Measurements from ENCODE around the gene ITGAD. TPM values are rescaled to one million over a fixed set of nuclear protein-coding genes. Genes with fewer than 3 reads are reported as not detected.

Gene ITGAD
- total RNA-seq, 2 donors from 2014 or later = not detected

GRCh38 chr16:31380201-31380600 lies 12.9 kb upstream of the ITGAD start:
- H3K27me3 Mint-ChIP-seq = peaks cover 6% of the 10 kb centered on the region
- no peaks in the 10 kb centered on the region for H3K9me3 Mint-ChIP-seq
- H3K36me3 Mint-ChIP-seq (ENCODE audit: low read depth) = no peaks in the 10 kb centered on the region
- H3K4me1 Mint-ChIP-seq = peaks cover 3% of the 10 kb centered on the region
- no peak overlapping the region for H3K27ac Mint-ChIP-seq
- no peak overlapping the region for H3K4me3 Mint-ChIP-seq
- no peak for ATAC-seq (replicated peaks)

- Mint-ChIP-seq H3K27me3 (peaks cover 6% of the 10 kb centered on the region), H3K36me3 (ENCODE audit: low read depth) (no peaks in the 10 kb centered on the region), H3K9me3 (no peaks in the 10 kb centered on the region), H3K27ac (no peak overlapping the region), H3K4me1 (peaks cover 14% of the 10 kb centered on the region), H3K4me3 (no peak overlapping the region)
- peak; percentile 40 for ATAC-seq (replicated peaks)
These were observed 10.5 kb upstream of the ITGAD start for GRCh38 chr16:31382485-31383161.

- Mint-ChIP-seq H3K4me3 (peak overlapping the region; percentile 27), H3K36me3 (ENCODE audit: low read depth) (no peaks in the 10 kb centered on the region), H3K4me1 (peaks cover 14% of the 10 kb centered on the region), H3K27me3 (peaks cover 18% of the 10 kb centered on the region), H3K27ac (peak overlapping the region; percentile 65), H3K9me3 (no peaks in the 10 kb centered on the region)
- ATAC-seq (replicated peaks) = no peak
These were observed 7.5 kb upstream of the ITGAD start for GRCh38 chr16:31385680-31386079.

- ATAC-seq (replicated peaks) = peak; percentile 98
- Mint-ChIP-seq H3K4me1 (peaks cover 14% of the 10 kb centered on the region), H3K9me3 (no peaks in the 10 kb centered on the region), H3K27me3 (peaks cover 20% of the 10 kb centered on the region), H3K36me3 (ENCODE audit: low read depth) (no peaks in the 10 kb centered on the region), H3K27ac (peak overlapping the region; percentile 65), H3K4me3 (peak overlapping the region; percentile 48)
These were observed 6.8 kb upstream of the ITGAD start for GRCh38 chr16:31386157-31386984.

GRCh38 chr16:31388535-31388934 lies 4.6 kb upstream of the ITGAD start:
- H3K36me3 Mint-ChIP-seq (ENCODE audit: low read depth) = no peaks in the 10 kb centered on the region
- H3K27ac Mint-ChIP-seq = no peak overlapping the region
- no peak for ATAC-seq (replicated peaks)
- H3K9me3 Mint-ChIP-seq = no peaks in the 10 kb centered on the region
- peaks cover 11% of the 10 kb centered on the region for H3K4me1 Mint-ChIP-seq
- peaks cover 20% of the 10 kb centered on the region for H3K27me3 Mint-ChIP-seq
- H3K4me3 Mint-ChIP-seq = no peak overlapping the region

- no peaks in the 10 kb centered on the region for H3K9me3 Mint-ChIP-seq
- H3K4me3 Mint-ChIP-seq = no peak overlapping the region
- peaks cover 11% of the 10 kb centered on the region for H3K4me1 Mint-ChIP-seq
- ATAC-seq (replicated peaks) = no peak
- H3K27ac Mint-ChIP-seq = no peak overlapping the region
- H3K27me3 Mint-ChIP-seq = peaks cover 24% of the 10 kb centered on the region
- H3K36me3 Mint-ChIP-seq (ENCODE audit: low read depth) = no peaks in the 10 kb centered on the region
These were observed 2.6 kb upstream of the ITGAD start for GRCh38 chr16:31390504-31391041.

- Mint-ChIP-seq H3K4me1 (peaks cover 3% of the 10 kb centered on the region), H3K27me3 (peaks cover 12% of the 10 kb centered on the region), H3K4me3 (no peak overlapping the region), H3K36me3 (ENCODE audit: low read depth) (no peaks in the 10 kb centered on the region), H3K9me3 (peaks cover 5% of the 10 kb centered on the region), H3K27ac (no peak overlapping the region)
- no peak for ATAC-seq (replicated peaks)
These were observed 2.5 kb downstream of the ITGAD start for GRCh38 chr16:31395647-31396046.

GRCh38 chr16:31397096-31397660 lies 4.0 kb downstream of the ITGAD start:
- Mint-ChIP-seq H3K36me3 (ENCODE audit: low read depth) (no peaks in the 10 kb centered on the region), H3K9me3 (peaks cover 5% of the 10 kb centered on the region), H3K4me1 (peaks cover 3% of the 10 kb centered on the region), H3K27ac (no peak overlapping the region), H3K4me3 (no peak overlapping the region), H3K27me3 (peaks cover 10% of the 10 kb centered on the region)
- ATAC-seq (replicated peaks) = no peak

GRCh38 chr16:31397701-31398100 lies 4.6 kb downstream of the ITGAD start:
- Mint-ChIP-seq H3K4me3 (no peak overlapping the region), H3K9me3 (peaks cover 5% of the 10 kb centered on the region), H3K27me3 (peaks cover 10% of the 10 kb centered on the region), H3K36me3 (ENCODE audit: low read depth) (no peaks in the 10 kb centered on the region), H3K4me1 (peaks cover 3% of the 10 kb centered on the region), H3K27ac (no peak overlapping the region)
- no peak for ATAC-seq (replicated peaks)

- H3K36me3 Mint-ChIP-seq (ENCODE audit: low read depth) = no peaks in the 10 kb centered on the region
- H3K27me3 Mint-ChIP-seq = peaks cover 4% of the 10 kb centered on the region
- peaks cover 3% of the 10 kb centered on the region for H3K4me1 Mint-ChIP-seq
- H3K4me3 Mint-ChIP-seq = no peak overlapping the region
- no peak overlapping the region for H3K27ac Mint-ChIP-seq
- peaks cover 5% of the 10 kb centered on the region for H3K9me3 Mint-ChIP-seq
- peak; percentile 6 for ATAC-seq (replicated peaks)
These were observed 7.1 kb downstream of the ITGAD start for GRCh38 chr16:31400191-31400590.

- H3K4me3 Mint-ChIP-seq = no peak overlapping the region
- H3K36me3 Mint-ChIP-seq (ENCODE audit: low read depth) = no peaks in the 10 kb centered on the region
- H3K4me1 Mint-ChIP-seq = peaks cover 3% of the 10 kb centered on the region
- H3K27ac Mint-ChIP-seq = no peak overlapping the region
- H3K27me3 Mint-ChIP-seq = no peaks in the 10 kb centered on the region
- ATAC-seq (replicated peaks) = no peak
- H3K9me3 Mint-ChIP-seq = peaks cover 5% of the 10 kb centered on the region
These were observed 8.3 kb downstream of the ITGAD start for GRCh38 chr16:31401436-31401835.

- no peak overlapping the region for H3K4me3 Mint-ChIP-seq
- peaks cover 5% of the 10 kb centered on the region for H3K9me3 Mint-ChIP-seq
- peaks cover 3% of the 10 kb centered on the region for H3K4me1 Mint-ChIP-seq
- H3K27ac Mint-ChIP-seq = no peak overlapping the region
- H3K27me3 Mint-ChIP-seq = no peaks in the 10 kb centered on the region
- H3K36me3 Mint-ChIP-seq (ENCODE audit: low read depth) = no peaks in the 10 kb centered on the region
- ATAC-seq (replicated peaks) = no peak
These were observed 9.6 kb downstream of the ITGAD start for GRCh38 chr16:31402687-31403086.

GRCh38 chr16:31403590-31404352 lies 10.6 kb downstream of the ITGAD start:
- Mint-ChIP-seq H3K4me3 (no peak overlapping the region), H3K27ac (no peak overlapping the region), H3K9me3 (peaks cover 5% of the 10 kb centered on the region), H3K4me1 (peaks cover 3% of the 10 kb centered on the region), H3K27me3 (peaks cover 5% of the 10 kb centered on the region), H3K36me3 (ENCODE audit: low read depth) (no peaks in the 10 kb centered on the region)
- no peak for ATAC-seq (replicated peaks)

All from activated T-helper 17 cell treated with anti-CD3 and anti-CD28 coated beads, Interleukin-2, amount 50 U/mL, for 72 hours (primary cell).